Gastrocnemius medialis (tissue), 4 donors: ENCODE data around the gene UPF1.

Experiments used
- CTCF ChIP-seq, 5 experiments: fragments of 450-650 bp in 3 of 5; fragments of 200-600 bp in 2 of 5; sonication (generic) in 2 of 5; IDR thresholded peaks in 4 of 5; conservative IDR thresholded peaks in 1 of 5; 1 replicate in 4 of 5; 2 replicates in 1 of 5; pipeline ENCODE4 v1.5.1; 2016 to 2019; ENCODE audit warnings: antibody characterized with exemption in 5 of 5, mild to moderate bottlenecking in 3 of 5, moderate library complexity in 3 of 5
- POLR2A ChIP-seq, 2 donors: fragments of 450-650 bp; IDR thresholded peaks; one replicate each; pipeline ENCODE4 v1.6.1; 2017; ENCODE audit warnings: antibody characterized with exemption in 2 of 2, mild to moderate bottlenecking in 2 of 2, moderate library complexity in 2 of 2

GRCh38 chr19:18809149-18809868 is 22.4 kb upstream of the UPF1 start:
- no peak for TF ChIP-seq CTCF (IDR thresholded peaks at IDR 0.05 in 4 of 5, conservative IDR thresholded peaks at IDR 0.05 in 1 of 5)
- no peak for TF ChIP-seq POLR2A (IDR thresholded peaks at IDR 0.05)
